Brain microvascular endothelial cell (primary cell): ENCODE measurements around the gene KYAT1.
A peak's percentile ranks its signal among the peaks of the same experiment; 100 is the strongest.

Experiments
- DNase-seq: peaks from one replicate; pipeline ENCODE4 v3.0.0-alpha.2; 2020
- H3K27ac ChIP-seq: fragments of 250-450 bp; sonication (Bioruptor Pico); 2 replicates; pipeline ENCODE4 v1.5.1; 2020; ENCODE audit warnings: mild to moderate bottlenecking, moderate library complexity
- H3K27me3 ChIP-seq: fragments of 250-450 bp; sonication (Bioruptor Pico); replicated peaks from 2 replicates; pipeline ENCODE4 v1.5.1; 2020; ENCODE audit warnings: mild to moderate bottlenecking
- H3K36me3 ChIP-seq: fragments of 250-450 bp; sonication (Bioruptor Pico); replicated peaks from 2 replicates; pipeline ENCODE4 v1.5.1; 2020; ENCODE audit warnings: mild to moderate bottlenecking
- H3K4me3 ChIP-seq: 2 replicates; pipeline ENCODE4 v1.5.1; 2011; ENCODE audit warnings: low read depth, mild to moderate bottlenecking, control low read depth, low read length, moderate library complexity
- CTCF ChIP-seq: IDR thresholded peaks from 2 replicates; pipeline ENCODE4 v1.5.1; 2011; ENCODE audit warnings: low read depth, mild to moderate bottlenecking, moderate library complexity, low read length, control low read depth, inconsistent platforms; ENCODE audit errors: missing control alignments
- in situ Hi-C: cut with HindIII; loops from 2 replicates; pipeline ENCODE4 v1.10.0; 2017; ENCODE audit warnings: low sequenced_read_pairs, low pct_ligation_motif_present

Gene KYAT1

GRCh38 chr9:128917151-128917849, 35.5 kb upstream of the KYAT1 start:
- no peaks in the 10 kb centered on the region for H3K27me3 ChIP-seq
- no peak overlapping the region for H3K27ac ChIP-seq
- no peak for TF ChIP-seq CTCF
- peaks cover 22% of the 10 kb centered on the region for H3K36me3 ChIP-seq
- no peak overlapping the region for H3K4me3 ChIP-seq
- peak; percentile 32 for DNase-seq
- in situ Hi-C loops = no loop called here

- TF ChIP-seq CTCF = no peak
- peaks cover 25% of the 10 kb centered on the region for H3K36me3 ChIP-seq
- H3K27ac ChIP-seq = no peak overlapping the region
- in situ Hi-C loops = no loop called here
- no peak overlapping the region for H3K4me3 ChIP-seq
- no peaks in the 10 kb centered on the region for H3K27me3 ChIP-seq
- DNase-seq = no peak
These were observed 35.0 kb upstream of the KYAT1 start for GRCh38 chr9:128916745-128917144.

- no peak for DNase-seq
- peaks cover 27% of the 10 kb centered on the region for H3K36me3 ChIP-seq
- H3K4me3 ChIP-seq = no peak overlapping the region
- in situ Hi-C loops = no loop called here
- H3K27ac ChIP-seq = no peak overlapping the region
- no peak for TF ChIP-seq CTCF
- no peaks in the 10 kb centered on the region for H3K27me3 ChIP-seq
These were observed 34.5 kb upstream of the KYAT1 start for GRCh38 chr9:128916204-128916603.

- no peak overlapping the region for H3K4me3 ChIP-seq
- peaks cover 42% of the 10 kb centered on the region for H3K36me3 ChIP-seq
- no peak overlapping the region for H3K27ac ChIP-seq
- in situ Hi-C loops = no loop called here
- no peak for TF ChIP-seq CTCF
- H3K27me3 ChIP-seq = no peaks in the 10 kb centered on the region
- DNase-seq = no peak
These were observed 32.4 kb upstream of the KYAT1 start for GRCh38 chr9:128913995-128914772.

- no peaks in the 10 kb centered on the region for H3K27me3 ChIP-seq
- H3K4me3 ChIP-seq = no peak overlapping the region
- DNase-seq = no peak
- no peak for TF ChIP-seq CTCF
- in situ Hi-C loops = no loop called here
- peak overlapping the region; percentile 55 for H3K27ac ChIP-seq
- H3K36me3 ChIP-seq = peaks cover 51% of the 10 kb centered on the region
These were observed 31.5 kb upstream of the KYAT1 start for GRCh38 chr9:128913048-128913900.
